Hepatocyte (in vitro differentiated cells): ENCODE measurements around the gene ADCY4. TPM values are rescaled to one million over a fixed set of nuclear protein-coding genes. Genes with fewer than 3 reads are reported as not detected.

ENCODE experiments used
- DNase-seq: peaks from one replicate; pipeline ENCODE4 v3.0.0-alpha.2; 2016; ENCODE audit warnings: low spot score
- H2AFZ ChIP-seq: fragments of 200-600 bp; sonication (generic); 2 replicates; pipeline ENCODE4 v1.6.0; 2016; ENCODE audit warnings: antibody characterized with exemption, mild to moderate bottlenecking
- H3K27ac ChIP-seq: fragments of 200-600 bp; sonication (generic); 2 replicates; pipeline ENCODE4 v1.5.1; 2016; ENCODE audit warnings: mild to moderate bottlenecking
- H3K27me3 ChIP-seq: fragments of 200-600 bp; sonication (generic); 2 replicates; pipeline ENCODE4 v1.6.1; 2016
- H3K36me3 ChIP-seq: fragments of 200-600 bp; sonication (generic); replicated peaks from 2 replicates; pipeline ENCODE4 v1.5.1; 2016; ENCODE audit warnings: low read depth; ENCODE audit not compliant: insufficient read depth
- H3K4me1 ChIP-seq: fragments of 200-600 bp; sonication (generic); 2 replicates; pipeline ENCODE4 v1.5.1; 2016; ENCODE audit warnings: mild to moderate bottlenecking, moderate library complexity; ENCODE audit not compliant: insufficient read depth
- H3K4me2 ChIP-seq: fragments of 200-600 bp; sonication (generic); 2 replicates; pipeline ENCODE4 v1.6.0; 2016
- H3K4me3 ChIP-seq: fragments of 200-600 bp; sonication (generic); 2 replicates; pipeline ENCODE4 v1.5.1; 2016; ENCODE audit warnings: mild to moderate bottlenecking
- H3K79me2 ChIP-seq: fragments of 200-600 bp; sonication (generic); 2 replicates; pipeline ENCODE4 v1.6.0; 2017; ENCODE audit warnings: mild to moderate bottlenecking
- H3K9me2 ChIP-seq: fragments of 200-600 bp; sonication (generic); replicated peaks from 2 replicates; pipeline ENCODE4 v1.6.0; 2017; ENCODE audit warnings: mild to moderate bottlenecking; ENCODE audit not compliant: insufficient read depth
- H3K9me3 ChIP-seq: fragments of 200-600 bp; sonication (generic); 2 replicates; pipeline ENCODE4 v1.5.1; 2016; ENCODE audit warnings: low read depth, mild to moderate bottlenecking
- H4K20me1 ChIP-seq: fragments of 200-600 bp; sonication (generic); 2 replicates; pipeline ENCODE4 v1.6.0; 2016; ENCODE audit warnings: mild to moderate bottlenecking; ENCODE audit not compliant: insufficient read depth, poor library complexity, severe bottlenecking
- CTCF ChIP-seq: fragments of 200-600 bp; sonication (generic); IDR thresholded peaks from 2 replicates; pipeline ENCODE4 v1.5.1; 2016; ENCODE audit warnings: antibody characterized with exemption, mild to moderate bottlenecking; ENCODE audit not compliant: poor library complexity
- EZH2 ChIP-seq: fragments of 200-600 bp; sonication (generic); IDR thresholded peaks from 2 replicates; pipeline ENCODE4 v1.6.1; 2016; ENCODE audit warnings: antibody characterized with exemption, mild to moderate bottlenecking, borderline replicate concordance
- EZH2phosphoT487 ChIP-seq: fragments of 200-600 bp; sonication (generic); IDR thresholded peaks from one replicate; pipeline ENCODE4 v1.6.1; 2018; ENCODE audit warnings: antibody characterized with exemption, mild to moderate bottlenecking, low read depth, moderate library complexity; ENCODE audit not compliant: unreplicated experiment, severe bottlenecking
- WGBS: methylation state at CpG from one replicate; pipeline ENCODE4 v1.1.6; 2016; ENCODE audit warnings: low lambda C conversion rate; ENCODE audit errors: missing lambda C conversion rate; 5-methylcytosine and 5-hydroxymethylcytosine counted together
- polyA plus RNA-seq: library from polyadenylated mRNA; unstranded; fragments of >200 nt; fragmentation: Nextera tagmentation; extraction: Ambion mirVana; gene quantifications from 2 replicates; pipeline ENCODE4 v1.2.1, GENCODE V29; 2016
- total RNA-seq: library from RNA; depleted of rRNA; stranded (reverse); fragments of >200 nt; gene quantifications from 2 replicates; pipeline ENCODE4 v1.2.3, GENCODE V29; 2014

Gene ADCY4
- total and polyA plus RNA-seq, 2 experiments from 2014 or later: 0.63 to 1.3 TPM

GRCh38 chr14:24271834-24272263 is 63.0 kb downstream of the ADCY4 start:
- Histone ChIP-seq H3K27ac (peak overlapping the region; percentile 98), H3K4me3 (peak overlapping the region; percentile 93), H3K9me2 (no peaks in the 10 kb centered on the region), H3K36me3 (no peaks in the 10 kb centered on the region), H3K27me3 (no peaks in the 10 kb centered on the region), H3K79me2 (peaks cover 17% of the 10 kb centered on the region), H4K20me1 (no peaks in the 10 kb centered on the region), H2AFZ (peak overlapping the region; percentile 76), H3K4me2 (peak overlapping the region; percentile 77), H3K9me3 (no peaks in the 10 kb centered on the region), H3K4me1 (peaks cover 6% of the 10 kb centered on the region)
- TF ChIP-seq EZH2phosphoT487 (no peak), EZH2 (no peak), CTCF (no peak)
- no peak for DNase-seq
- WGBS: 17% methylated on average over 3 of the region's 3 CpGs

GRCh38 chr14:24271134-24271833 is 63.6 kb downstream of the ADCY4 start, which contains the start of gene RABGGTA:
TSS of gene RABGGTA (minus strand) at chr14:24271597. CDS start at chr14:24271115, 482 bp downstream.
- Histone ChIP-seq H3K27ac (peak within 1 kb of the TSS; percentile 98), H3K36me3 (no peaks in the 10 kb centered on the region), H2AFZ (peak within 1 kb of the TSS; percentile 89), H3K4me2 (peak within 1 kb of the TSS; percentile 77), H3K4me3 (peak within 1 kb of the TSS; percentile 93), H3K27me3 (no peaks in the 10 kb centered on the region), H3K9me3 (no peaks in the 10 kb centered on the region), H3K9me2 (no peaks in the 10 kb centered on the region), H3K4me1 (peaks cover 6% of the 10 kb centered on the region), H4K20me1 (no peaks in the 10 kb centered on the region), H3K79me2 (peaks cover 13% of the 10 kb centered on the region)
- DNase-seq: peak; percentile 96
- TF ChIP-seq EZH2phosphoT487 (no peak), EZH2 (no peak), CTCF (peak; percentile 78)
- WGBS: under 1% methylated on average over 52 of the region's 61 CpGs

GRCh38 chr14:24270537-24271133 is 64.2 kb downstream of the ADCY4 start:
- no peak for DNase-seq

More at GRCh38 chr14:24270537-24271133, 64.2 kb downstream of the ADCY4 start:
- H3K27me3 ChIP-seq: no peaks in the 10 kb centered on the region
- H3K4me1 ChIP-seq: peaks cover 6% of the 10 kb centered on the region
- no peaks in the 10 kb centered on the region for H4K20me1 ChIP-seq
- TF ChIP-seq EZH2phosphoT487: no peak
- no peak for TF ChIP-seq EZH2
- no peak for TF ChIP-seq CTCF
- peak overlapping the region; percentile 77 for H3K4me2 ChIP-seq
- peaks cover 10% of the 10 kb centered on the region for H3K79me2 ChIP-seq
- H3K9me3 ChIP-seq: no peaks in the 10 kb centered on the region
- H3K27ac ChIP-seq: peak overlapping the region; percentile 98
- H3K36me3 ChIP-seq: no peaks in the 10 kb centered on the region
- H3K9me2 ChIP-seq: no peaks in the 10 kb centered on the region
- peak overlapping the region; percentile 89 for H2AFZ ChIP-seq
- 23% methylated on average over 13 of the region's 13 CpGs for WGBS
- peak overlapping the region; percentile 93 for H3K4me3 ChIP-seq
